BE2C (cell line): ENCODE data around the gene KCNJ14.

Experiments used
- DNase-seq: peaks from one replicate; pipeline ENCODE4 v3.0.0-alpha.2; 2020
- H3K27me3 ChIP-seq: fragments of 250-450 bp; sonication (Bioruptor Pico); 2 replicates; pipeline ENCODE4 v1.5.1; 2020; ENCODE audit warnings: mild to moderate bottlenecking
- H3K36me3 ChIP-seq: fragments of 250-450 bp; sonication (Bioruptor Pico); 2 replicates; pipeline ENCODE4 v1.5.1; 2020; ENCODE audit warnings: mild to moderate bottlenecking
- H3K4me1 ChIP-seq: fragments of 250-450 bp; sonication (Bioruptor Pico); 2 replicates; pipeline ENCODE4 v1.5.1; 2020
- H3K4me3 ChIP-seq: 2 replicates; pipeline ENCODE4 v1.5.1; 2011; ENCODE audit warnings: low read depth, low read length
- H3K9me3 ChIP-seq: fragments of 250-450 bp; sonication (Bioruptor Pico); 2 replicates; pipeline ENCODE4 v1.5.1; 2020
- CTCF ChIP-seq: IDR thresholded peaks from 2 replicates; pipeline ENCODE4 v1.5.1; 2012; ENCODE audit warnings: mild to moderate bottlenecking, low read depth, low read length

KCNJ14 gene

GRCh38 chr19:48433337-48433736 is 22.0 kb upstream of the KCNJ14 start:
- Histone ChIP-seq H3K4me3 (no peak overlapping the region), H3K36me3 (no peaks in the 10 kb centered on the region), H3K27me3 (peaks cover 5% of the 10 kb centered on the region; the same call in 1 of the 2 replicates), H3K4me1 (no peaks in the 10 kb centered on the region; the same call in 1 of the 2 replicates), H3K9me3 (no peaks in the 10 kb centered on the region; the same call in 1 of the 2 replicates)
- DNase-seq = no peak
- no peak for TF ChIP-seq CTCF

GRCh38 chr19:48436586-48436985 is 18.8 kb upstream of the KCNJ14 start:
- Histone ChIP-seq H3K27me3 (peaks cover 8% of the 10 kb centered on the region), H3K4me1 (no peaks in the 10 kb centered on the region; the same call in 1 of the 2 replicates), H3K36me3 (no peaks in the 10 kb centered on the region), H3K4me3 (no peak overlapping the region), H3K9me3 (no peaks in the 10 kb centered on the region; the same call in 1 of the 2 replicates)
- TF ChIP-seq CTCF = no peak
- DNase-seq = no peak

GRCh38 chr19:48441360-48442050 is 13.9 kb upstream of the KCNJ14 start:
- no peak for TF ChIP-seq CTCF
- DNase-seq = no peak
- no peaks in the 10 kb centered on the region for H3K36me3 ChIP-seq
- H3K27me3 ChIP-seq = peaks cover 40% of the 10 kb centered on the region
- H3K4me1 ChIP-seq = peaks cover 5% of the 10 kb centered on the region; the same call in 1 of the 2 replicates
- H3K4me3 ChIP-seq = no peak overlapping the region
- H3K9me3 ChIP-seq = no peaks in the 10 kb centered on the region; the same call in 1 of the 2 replicates

GRCh38 chr19:48442116-48443035 is 13.0 kb upstream of the KCNJ14 start:
- Histone ChIP-seq H3K9me3 (no peaks in the 10 kb centered on the region; the same call in 1 of the 2 replicates), H3K4me1 (peaks cover 5% of the 10 kb centered on the region; the same call in 1 of the 2 replicates), H3K27me3 (peaks cover 40% of the 10 kb centered on the region), H3K36me3 (peaks cover 3% of the 10 kb centered on the region), H3K4me3 (no peak overlapping the region)
- no peak for TF ChIP-seq CTCF
- no peak for DNase-seq

GRCh38 chr19:48443256-48443655 is 12.1 kb upstream of the KCNJ14 start:
- no peaks in the 10 kb centered on the region; the same call in 1 of the 2 replicates for H3K9me3 ChIP-seq
- H3K36me3 ChIP-seq = peaks cover 12% of the 10 kb centered on the region
- no peak overlapping the region for H3K4me3 ChIP-seq
- H3K27me3 ChIP-seq = peaks cover 34% of the 10 kb centered on the region
- peaks cover 5% of the 10 kb centered on the region; the same call in 1 of the 2 replicates for H3K4me1 ChIP-seq
- no peak for DNase-seq
- no peak for TF ChIP-seq CTCF
